ENCODE data around the gene DALRD3.

GRCh38 chr3:49028298-49028672, 9.9 kb upstream of the DALRD3 start:
- TF ChIP-seq, protein P1, sequence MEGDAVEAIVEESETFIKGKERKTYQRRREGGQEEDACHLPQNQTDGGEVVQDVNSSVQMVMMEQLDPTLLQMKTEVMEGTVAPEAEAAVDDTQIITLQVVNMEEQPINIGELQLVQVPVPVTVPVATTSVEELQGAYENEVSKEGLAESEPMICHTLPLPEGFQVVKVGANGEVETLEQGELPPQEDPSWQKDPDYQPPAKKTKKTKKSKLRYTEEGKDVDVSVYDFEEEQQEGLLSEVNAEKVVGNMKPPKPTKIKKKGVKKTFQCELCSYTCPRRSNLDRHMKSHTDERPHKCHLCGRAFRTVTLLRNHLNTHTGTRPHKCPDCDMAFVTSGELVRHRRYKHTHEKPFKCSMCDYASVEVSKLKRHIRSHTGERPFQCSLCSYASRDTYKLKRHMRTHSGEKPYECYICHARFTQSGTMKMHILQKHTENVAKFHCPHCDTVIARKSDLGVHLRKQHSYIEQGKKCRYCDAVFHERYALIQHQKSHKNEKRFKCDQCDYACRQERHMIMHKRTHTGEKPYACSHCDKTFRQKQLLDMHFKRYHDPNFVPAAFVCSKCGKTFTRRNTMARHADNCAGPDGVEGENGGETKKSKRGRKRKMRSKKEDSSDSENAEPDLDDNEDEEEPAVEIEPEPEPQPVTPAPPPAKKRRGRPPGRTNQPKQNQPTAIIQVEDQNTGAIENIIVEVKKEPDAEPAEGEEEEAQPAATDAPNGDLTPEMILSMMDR (IDR thresholded peaks at IDR 0.05; ENCODE audit: insufficient read depth, low read depth, low read length) = no peak
- no peak for TF ChIP-seq EZH2 (IDR thresholded peaks at IDR 0.05; ENCODE audit: insufficient read depth, low read length)

All from astrocyte (in vitro differentiated cells and primary cell).